ENCODE data around the gene CCDC154. TPM values are rescaled to one million over a fixed set of nuclear protein-coding genes. Genes with fewer than 3 reads are reported as not detected.

The CCDC154 gene
- total and polyA plus RNA-seq, 9 of the 15 experiments (the other 6 are each of a cell fraction or from before 2014, with no cell fraction given) = 0.15 to 1.4 (median 0.20) TPM; not detected in 5

GRCh38 chr16:1413684-1414531, 30.4 kb downstream of the CCDC154 start (continued):
- no peak for TF ChIP-seq PRDM10 (IDR thresholded peaks at IDR 0.05; ENCODE audit: partially characterized antibody)
- TF ChIP-seq CHD1 (IDR thresholded peaks at IDR 0.05; ENCODE audit: low read length) = no peak
- TF ChIP-seq JUN (IDR thresholded peaks at IDR 0.05; ENCODE audit: borderline replicate concordance, low read depth, low read length) = no peak
- TF ChIP-seq JUN (CRISPR knock-in tag; IDR thresholded peaks at IDR 0.05; ENCODE audit: borderline replicate concordance) = 0 out of 2 replicates have a peak, but pooled peaks have one; percentile 15
- no peak for TF ChIP-seq EHMT2 (IDR thresholded peaks at IDR 0.05)
- TF ChIP-seq SETDB1 (IDR thresholded peaks at IDR 0.05; ENCODE audit: low read length) = no peak
- TF ChIP-seq NELFE (IDR thresholded peaks at IDR 0.05; ENCODE audit: insufficient read depth, insufficient read length) = no peak
- no peak for TF ChIP-seq BRF2 (IDR thresholded peaks at IDR 0.05; ENCODE audit: borderline replicate concordance, insufficient read depth, insufficient read length)
- no peak for TF ChIP-seq HCFC1 (IDR thresholded peaks at IDR 0.05; ENCODE audit: low read depth, low read length)
- no peak for TF ChIP-seq CBX3 (IDR thresholded peaks at IDR 0.05; ENCODE audit: borderline replicate concordance in 1 of 2, low read length in 2 of 2)
- TF ChIP-seq NFYB (IDR thresholded peaks at IDR 0.05; ENCODE audit: extremely low read depth, insufficient read length) = no peak
- TF ChIP-seq SNIP1 (IDR thresholded peaks at IDR 0.05; ENCODE audit: low read depth) = no peak
- TF ChIP-seq ZC3H4 (CRISPR knock-in tag; IDR thresholded peaks at IDR 0.05; ENCODE audit: borderline replicate concordance) = peak; percentile 66; the same call in 1 of the 2 replicates
- no peak for TF ChIP-seq NBN (IDR thresholded peaks at IDR 0.05; ENCODE audit: low read depth)
- TF ChIP-seq, protein P1, sequence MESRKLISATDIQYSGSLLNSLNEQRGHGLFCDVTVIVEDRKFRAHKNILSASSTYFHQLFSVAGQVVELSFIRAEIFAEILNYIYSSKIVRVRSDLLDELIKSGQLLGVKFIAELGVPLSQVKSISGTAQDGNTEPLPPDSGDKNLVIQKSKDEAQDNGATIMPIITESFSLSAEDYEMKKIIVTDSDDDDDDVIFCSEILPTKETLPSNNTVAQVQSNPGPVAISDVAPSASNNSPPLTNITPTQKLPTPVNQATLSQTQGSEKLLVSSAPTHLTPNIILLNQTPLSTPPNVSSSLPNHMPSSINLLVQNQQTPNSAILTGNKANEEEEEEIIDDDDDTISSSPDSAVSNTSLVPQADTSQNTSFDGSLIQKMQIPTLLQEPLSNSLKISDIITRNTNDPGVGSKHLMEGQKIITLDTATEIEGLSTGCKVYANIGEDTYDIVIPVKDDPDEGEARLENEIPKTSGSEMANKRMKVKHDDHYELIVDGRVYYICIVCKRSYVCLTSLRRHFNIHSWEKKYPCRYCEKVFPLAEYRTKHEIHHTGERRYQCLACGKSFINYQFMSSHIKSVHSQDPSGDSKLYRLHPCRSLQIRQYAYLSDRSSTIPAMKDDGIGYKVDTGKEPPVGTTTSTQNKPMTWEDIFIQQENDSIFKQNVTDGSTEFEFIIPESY (CRISPR knock-in tag; IDR thresholded peaks at IDR 0.05) = peak; percentile 34; the same call in 1 of the 2 replicates
- peak; percentile 61; the same call in 1 of the 2 replicates for TF ChIP-seq VEZF1 (CRISPR knock-in tag; IDR thresholded peaks at IDR 0.05)
- no peak for TF ChIP-seq FOXJ2 (tag; IDR thresholded peaks at IDR 0.05)
